HG03342 (cell line): ENCODE results near the gene ZNF324.

Experiments used
- ATAC-seq: cut with Tn5 transposase; IDR thresholded peaks from one replicate; pipeline ENCODE4 v1.9.1; 2021; ENCODE audit warnings: mild to moderate bottlenecking, moderate library complexity; ENCODE audit not compliant: unreplicated experiment

Gene ZNF324

DNA sequence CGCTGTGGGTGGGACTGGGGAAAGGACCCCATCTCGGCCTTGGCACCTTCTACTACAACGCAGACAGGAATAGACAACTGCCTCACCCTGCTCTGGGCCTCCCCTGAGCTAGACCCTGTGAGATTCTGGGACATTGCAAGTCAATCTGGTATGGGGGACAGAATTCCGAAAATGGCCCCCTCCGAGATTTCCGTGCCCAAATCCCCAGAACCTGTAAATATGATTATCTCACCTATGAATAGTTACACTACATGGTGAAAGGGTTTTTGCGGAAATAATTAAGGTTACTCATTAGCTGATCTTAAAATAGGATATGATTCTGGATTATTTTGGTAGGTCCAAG is 53.3 kb downstream of the ZNF324 start:
- ATAC-seq, result no peak

DNA sequence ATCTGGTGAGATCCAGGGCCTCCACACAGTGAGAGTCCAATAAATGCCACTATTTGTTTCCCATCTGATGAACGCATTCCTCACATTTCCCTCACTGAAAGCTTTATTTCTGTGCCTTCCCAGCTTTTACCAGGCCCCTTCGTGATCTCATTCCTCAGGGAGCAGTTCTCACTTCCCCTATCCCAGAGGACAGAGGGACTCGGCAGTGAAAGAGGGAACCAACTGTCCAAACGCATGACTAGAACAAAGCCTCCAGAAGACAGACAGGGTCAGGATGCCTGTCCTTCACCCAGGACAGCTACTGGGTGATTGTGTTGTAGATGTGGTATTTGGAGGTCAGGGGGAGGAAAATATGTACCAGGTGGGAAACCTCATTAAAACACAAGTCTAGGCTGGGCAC is 54.8 kb downstream of the ZNF324 start:
- no peak for ATAC-seq

DNA sequence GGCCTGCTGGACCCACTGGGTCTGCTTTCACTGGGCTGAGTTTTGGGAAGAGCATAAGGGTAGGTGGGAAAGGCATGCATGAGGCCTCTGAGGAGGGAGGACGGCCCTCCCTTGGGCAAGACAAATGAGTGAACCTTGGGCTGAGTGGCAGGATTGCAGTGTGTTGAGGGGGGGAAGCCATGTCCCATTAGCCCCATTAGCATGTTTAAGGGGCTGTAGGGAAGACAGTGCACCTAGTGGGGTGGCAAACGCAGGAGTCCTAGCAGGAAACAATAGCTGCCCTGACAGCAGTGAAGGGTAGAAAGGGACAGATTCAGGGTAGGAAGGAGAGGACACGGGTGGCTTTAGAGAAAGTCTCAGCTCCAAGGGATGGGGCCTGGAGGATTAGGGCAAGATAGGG is 55.8 kb downstream of the ZNF324 start:
- no peak for ATAC-seq
